GM19452 (cell line): ENCODE data around the gene TMEM255B.
"Not testable (repeated sequence)": the region's sequence is repeated elsewhere in the genome, so short reads cannot be mapped to it uniquely, and the experiment has no call there.

Experiments used
- ATAC-seq: cut with Tn5 transposase; IDR thresholded peaks from one replicate; pipeline ENCODE4 v1.9.1; 2021; ENCODE audit not compliant: unreplicated experiment

TMEM255B gene

GRCh38 chr13:113785051-113786010, 26.3 kb downstream of the TMEM255B start:
- no peak for ATAC-seq

GRCh38 chr13:113786262-113786841, 27.3 kb downstream of the TMEM255B start:
- ATAC-seq = no peak

GRCh38 chr13:113787694-113788093, 28.7 kb downstream of the TMEM255B start:
- ATAC-seq = no peak

- ATAC-seq = no peak
Observed at GRCh38 chr13:113788413-113789135, 29.5 kb downstream of the TMEM255B start.

GRCh38 chr13:113789167-113789566, 30.1 kb downstream of the TMEM255B start:
- no peak for ATAC-seq

GRCh38 chr13:113789931-113790330, 30.9 kb downstream of the TMEM255B start:
- ATAC-seq = not testable (repeated sequence)

- no peak for ATAC-seq
Observed at GRCh38 chr13:113791226-113791625, 32.2 kb downstream of the TMEM255B start.

GRCh38 chr13:113791761-113792160, 32.7 kb downstream of the TMEM255B start:
- ATAC-seq = no peak

GRCh38 chr13:113792236-113792770, 33.3 kb downstream of the TMEM255B start:
- ATAC-seq = no peak

- no peak for ATAC-seq
Observed at GRCh38 chr13:113792886-113793717, 34.1 kb downstream of the TMEM255B start.

GRCh38 chr13:113793718-113794085, 34.7 kb downstream of the TMEM255B start:
- no peak for ATAC-seq

- ATAC-seq = no peak
Observed at GRCh38 chr13:113794086-113794485, 35.1 kb downstream of the TMEM255B start.

GRCh38 chr13:113794764-113795173, 35.7 kb downstream of the TMEM255B start:
- no peak for ATAC-seq

- ATAC-seq = not testable (repeated sequence)
Observed at GRCh38 chr13:113795362-113795761, 36.3 kb downstream of the TMEM255B start.

GRCh38 chr13:113796211-113796963, 37.4 kb downstream of the TMEM255B start:
- no peak for ATAC-seq

- no peak for ATAC-seq
Observed at GRCh38 chr13:113796964-113797676, 38.1 kb downstream of the TMEM255B start.

GRCh38 chr13:113798200-113798811, 39.3 kb downstream of the TMEM255B start:
- ATAC-seq = no peak

- no peak for ATAC-seq
Observed at GRCh38 chr13:113800576-113800926, 41.5 kb downstream of the TMEM255B start.
